DND-41 (cell line): ENCODE results near the gene DLGAP4.

Source experiments
- EZH2 ChIP-seq: IDR thresholded peaks from 3 replicates; pipeline ENCODE4 v1.6.1; 2012; ENCODE audit warnings: borderline replicate concordance, low read depth, mild to moderate bottlenecking, moderate library complexity, low read length, inconsistent platforms; ENCODE audit not compliant: severe bottlenecking
- TF ChIP-seq, protein P1 (sequence below): IDR thresholded peaks from 2 replicates; pipeline ENCODE4 v1.5.1; 2012; ENCODE audit warnings: borderline replicate concordance, low read length, moderate library complexity, mild to moderate bottlenecking; ENCODE audit not compliant: poor library complexity, severe bottlenecking; ENCODE audit errors: extremely low read depth

- TF ChIP-seq, protein P1, sequence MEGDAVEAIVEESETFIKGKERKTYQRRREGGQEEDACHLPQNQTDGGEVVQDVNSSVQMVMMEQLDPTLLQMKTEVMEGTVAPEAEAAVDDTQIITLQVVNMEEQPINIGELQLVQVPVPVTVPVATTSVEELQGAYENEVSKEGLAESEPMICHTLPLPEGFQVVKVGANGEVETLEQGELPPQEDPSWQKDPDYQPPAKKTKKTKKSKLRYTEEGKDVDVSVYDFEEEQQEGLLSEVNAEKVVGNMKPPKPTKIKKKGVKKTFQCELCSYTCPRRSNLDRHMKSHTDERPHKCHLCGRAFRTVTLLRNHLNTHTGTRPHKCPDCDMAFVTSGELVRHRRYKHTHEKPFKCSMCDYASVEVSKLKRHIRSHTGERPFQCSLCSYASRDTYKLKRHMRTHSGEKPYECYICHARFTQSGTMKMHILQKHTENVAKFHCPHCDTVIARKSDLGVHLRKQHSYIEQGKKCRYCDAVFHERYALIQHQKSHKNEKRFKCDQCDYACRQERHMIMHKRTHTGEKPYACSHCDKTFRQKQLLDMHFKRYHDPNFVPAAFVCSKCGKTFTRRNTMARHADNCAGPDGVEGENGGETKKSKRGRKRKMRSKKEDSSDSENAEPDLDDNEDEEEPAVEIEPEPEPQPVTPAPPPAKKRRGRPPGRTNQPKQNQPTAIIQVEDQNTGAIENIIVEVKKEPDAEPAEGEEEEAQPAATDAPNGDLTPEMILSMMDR = no peak
- no peak for TF ChIP-seq EZH2
Measured at GRCh38 chr20:36372666-36373065, 66.5 kb downstream of the DLGAP4 start.
